Karpas-422 (cell line): ENCODE data around the gene ASCC3. TPM values are rescaled to one million over a fixed set of nuclear protein-coding genes. Genes with fewer than 3 reads are reported as not detected.

Experiments used
- DNase-seq: peaks from one replicate; pipeline ENCODE4 v3.0.0-alpha.2; 2015
- H2AFZ ChIP-seq: fragments of 200-600 bp; sonication (generic); 2 replicates; pipeline ENCODE4 v1.6.1; 2014; ENCODE audit warnings: antibody characterized with exemption, low read length, mixed read lengths
- H3K27ac ChIP-seq: fragments of 200-600 bp; sonication (generic); 2 replicates; pipeline ENCODE4 v1.5.1; 2014; ENCODE audit warnings: mild to moderate bottlenecking, low read length, moderate library complexity
- H3K27me3 ChIP-seq: fragments of 200-600 bp; sonication (generic); 2 replicates; pipeline ENCODE4 v1.6.1; 2014; ENCODE audit warnings: low read length, mixed read lengths
- H3K36me3 ChIP-seq: fragments of 200-600 bp; sonication (generic); 2 replicates; pipeline ENCODE4 v1.6.1; 2014; ENCODE audit warnings: low read length, mixed read lengths; ENCODE audit not compliant: insufficient read depth
- H3K4me1 ChIP-seq: fragments of 200-600 bp; sonication (generic); 2 replicates; pipeline ENCODE4 v1.6.1; 2014; ENCODE audit warnings: mild to moderate bottlenecking, low read length, mixed read lengths
- H3K4me2 ChIP-seq: fragments of 200-600 bp; sonication (generic); 2 replicates; pipeline ENCODE4 v1.6.1; 2014; ENCODE audit warnings: low read length, low read depth, mild to moderate bottlenecking; ENCODE audit not compliant: poor library complexity, severe bottlenecking
- H3K4me3 ChIP-seq: fragments of 200-600 bp; sonication (generic); 2 replicates; pipeline ENCODE4 v1.5.1; 2014; ENCODE audit warnings: mild to moderate bottlenecking, antibody characterized with exemption, low read length, mixed read lengths
- H3K79me2 ChIP-seq: fragments of 200-600 bp; sonication (generic); 2 replicates; pipeline ENCODE4 v1.6.1; 2014; ENCODE audit warnings: mild to moderate bottlenecking, low read length, mixed read lengths
- H3K9ac ChIP-seq: fragments of 200-600 bp; sonication (generic); 2 replicates; pipeline ENCODE4 v1.6.0; 2014; ENCODE audit warnings: low read length
- H3K9me2 ChIP-seq: fragments of 200-600 bp; sonication (generic), shearing (Covaris generic); replicated peaks from 2 replicates; pipeline ENCODE4 v1.6.0; 2014; ENCODE audit warnings: mild to moderate bottlenecking, low read length, moderate library complexity; ENCODE audit not compliant: insufficient read depth
- H3K9me3 ChIP-seq: fragments of 300-700, 200-600 bp; sonication (generic); 2 replicates; pipeline ENCODE4 v1.6.1; 2014; ENCODE audit warnings: low read length, mixed read lengths
- H4K20me1 ChIP-seq: fragments of 200-600 bp; sonication (generic); 2 replicates; pipeline ENCODE4 v1.6.1; 2014; ENCODE audit warnings: mild to moderate bottlenecking, antibody characterized with exemption, low read length, low read depth; ENCODE audit not compliant: insufficient read depth
- total RNA-seq: library from RNA; depleted of rRNA; stranded (reverse); fragments of >200 nt; shearing (Covaris generic); gene quantifications from 2 replicates; pipeline ENCODE4 v1.2.3, GENCODE V29; 2014; ENCODE audit warnings: low replicate concordance; rRNA removed

The ASCC3 gene
- 39.0 and 56.2 TPM in 2 replicates for total RNA-seq

- Histone ChIP-seq H3K4me2 (peak within 1 kb of the TSS; percentile 93), H3K79me2 (peaks cover 63% of the 10 kb centered on the region), H3K36me3 (peaks cover 8% of the 10 kb centered on the region; the same call in 1 of the 2 replicates), H2AFZ (peak within 1 kb of the TSS; percentile 87), H3K9ac (peak within 1 kb of the TSS; percentile 92), H3K27ac (no peak within 1 kb of the TSS; the same call in 1 of the 2 replicates), H3K9me2 (no peaks in the 10 kb centered on the region), H3K27me3 (no peaks in the 10 kb centered on the region), H4K20me1 (no peaks in the 10 kb centered on the region; the same call in 1 of the 2 replicates), H3K4me1 (peaks cover 38% of the 10 kb centered on the region), H3K4me3 (peak within 1 kb of the TSS; percentile 93), H3K9me3 (no peaks in the 10 kb centered on the region)
- peak; percentile 97 for DNase-seq
Observed at GRCh38 chr6:100880853-100881706, at the start of gene ASCC3. TSS of gene ASCC3 (minus strand) at chr6:100881329. CDS start at chr6:100867997, 13,332 bp downstream.

- no peaks in the 10 kb centered on the region for H3K36me3 ChIP-seq
- no peaks in the 10 kb centered on the region for H3K9me2 ChIP-seq
- no peak for DNase-seq
- no peaks in the 10 kb centered on the region for H3K27me3 ChIP-seq
- no peak overlapping the region for H3K27ac ChIP-seq
- H3K4me2 ChIP-seq = no peak overlapping the region
- H3K9me3 ChIP-seq = no peaks in the 10 kb centered on the region
- no peaks in the 10 kb centered on the region for H3K4me1 ChIP-seq
- H4K20me1 ChIP-seq = no peaks in the 10 kb centered on the region
- H3K9ac ChIP-seq = no peak overlapping the region
- no peak overlapping the region for H2AFZ ChIP-seq
- H3K79me2 ChIP-seq = no peaks in the 10 kb centered on the region
- H3K4me3 ChIP-seq = no peak overlapping the region
Observed at GRCh38 chr6:100925749-100926148, 44.6 kb upstream of the ASCC3 start.

- no peaks in the 10 kb centered on the region for H3K9me2 ChIP-seq
- no peaks in the 10 kb centered on the region for H4K20me1 ChIP-seq
- no peaks in the 10 kb centered on the region for H3K27me3 ChIP-seq
- DNase-seq = no peak
- no peak overlapping the region for H3K4me3 ChIP-seq
- no peaks in the 10 kb centered on the region for H3K36me3 ChIP-seq
- no peaks in the 10 kb centered on the region for H3K4me1 ChIP-seq
- no peak overlapping the region for H3K9ac ChIP-seq
- no peak overlapping the region for H2AFZ ChIP-seq
- H3K27ac ChIP-seq = no peak overlapping the region
- no peaks in the 10 kb centered on the region for H3K79me2 ChIP-seq
- no peaks in the 10 kb centered on the region for H3K9me3 ChIP-seq
- H3K4me2 ChIP-seq = no peak overlapping the region
Observed at GRCh38 chr6:100924534-100925227, 43.6 kb upstream of the ASCC3 start.

GRCh38 chr6:100923481-100924165, 42.5 kb upstream of the ASCC3 start:
- no peak overlapping the region for H3K27ac ChIP-seq
- no peaks in the 10 kb centered on the region for H3K27me3 ChIP-seq
- no peaks in the 10 kb centered on the region for H4K20me1 ChIP-seq
- H3K9ac ChIP-seq = no peak overlapping the region
- no peak for DNase-seq
- H3K4me2 ChIP-seq = no peak overlapping the region
- no peaks in the 10 kb centered on the region for H3K79me2 ChIP-seq
- no peaks in the 10 kb centered on the region for H3K36me3 ChIP-seq
- no peaks in the 10 kb centered on the region for H3K9me2 ChIP-seq
- no peaks in the 10 kb centered on the region for H3K9me3 ChIP-seq
- H3K4me1 ChIP-seq = no peaks in the 10 kb centered on the region
- no peak overlapping the region for H3K4me3 ChIP-seq
- no peak overlapping the region for H2AFZ ChIP-seq

- DNase-seq = no peak
- Histone ChIP-seq H3K4me2 (no peak overlapping the region), H3K79me2 (no peaks in the 10 kb centered on the region), H3K9me3 (no peaks in the 10 kb centered on the region), H3K4me3 (no peak overlapping the region), H4K20me1 (no peaks in the 10 kb centered on the region), H3K9ac (no peak overlapping the region), H3K36me3 (no peaks in the 10 kb centered on the region), H3K9me2 (no peaks in the 10 kb centered on the region), H3K4me1 (no peaks in the 10 kb centered on the region), H3K27ac (no peak overlapping the region), H2AFZ (no peak overlapping the region), H3K27me3 (no peaks in the 10 kb centered on the region; the same call in 1 of the 2 replicates)
Observed at GRCh38 chr6:100920028-100920605, 39.0 kb upstream of the ASCC3 start.

- Histone ChIP-seq H3K36me3 (no peaks in the 10 kb centered on the region), H3K4me1 (no peaks in the 10 kb centered on the region)
Observed at GRCh38 chr6:100918152-100918551, 37.0 kb upstream of the ASCC3 start.

GRCh38 chr6:100915876-100916275, 34.7 kb upstream of the ASCC3 start:
- Histone ChIP-seq H3K9me3 (no peaks in the 10 kb centered on the region), H3K79me2 (no peaks in the 10 kb centered on the region), H3K4me1 (no peaks in the 10 kb centered on the region), H4K20me1 (no peaks in the 10 kb centered on the region), H3K27me3 (no peaks in the 10 kb centered on the region; the same call in 1 of the 2 replicates), H2AFZ (no peak overlapping the region), H3K4me3 (no peak overlapping the region), H3K9ac (no peak overlapping the region), H3K36me3 (no peaks in the 10 kb centered on the region), H3K4me2 (no peak overlapping the region), H3K9me2 (no peaks in the 10 kb centered on the region), H3K27ac (no peak overlapping the region)
- DNase-seq = no peak

More at GRCh38 chr6:100918152-100918551, 37.0 kb upstream of the ASCC3 start:
- Histone ChIP-seq H3K9me3 (no peaks in the 10 kb centered on the region), H3K27me3 (no peaks in the 10 kb centered on the region; the same call in 1 of the 2 replicates), H4K20me1 (no peaks in the 10 kb centered on the region), H3K4me3 (no peak overlapping the region), H2AFZ (no peak overlapping the region), H3K79me2 (no peaks in the 10 kb centered on the region), H3K4me2 (no peak overlapping the region), H3K9me2 (no peaks in the 10 kb centered on the region), H3K27ac (no peak overlapping the region), H3K9ac (no peak overlapping the region)
- no peak for DNase-seq
